ENCODE data around the gene PRG3. TPM values are rescaled to one million over a fixed set of nuclear protein-coding genes. Genes with fewer than 3 reads are reported as not detected.

The PRG3 gene
- polyA plus RNA-seq, 3 donors = not detected

DNA sequence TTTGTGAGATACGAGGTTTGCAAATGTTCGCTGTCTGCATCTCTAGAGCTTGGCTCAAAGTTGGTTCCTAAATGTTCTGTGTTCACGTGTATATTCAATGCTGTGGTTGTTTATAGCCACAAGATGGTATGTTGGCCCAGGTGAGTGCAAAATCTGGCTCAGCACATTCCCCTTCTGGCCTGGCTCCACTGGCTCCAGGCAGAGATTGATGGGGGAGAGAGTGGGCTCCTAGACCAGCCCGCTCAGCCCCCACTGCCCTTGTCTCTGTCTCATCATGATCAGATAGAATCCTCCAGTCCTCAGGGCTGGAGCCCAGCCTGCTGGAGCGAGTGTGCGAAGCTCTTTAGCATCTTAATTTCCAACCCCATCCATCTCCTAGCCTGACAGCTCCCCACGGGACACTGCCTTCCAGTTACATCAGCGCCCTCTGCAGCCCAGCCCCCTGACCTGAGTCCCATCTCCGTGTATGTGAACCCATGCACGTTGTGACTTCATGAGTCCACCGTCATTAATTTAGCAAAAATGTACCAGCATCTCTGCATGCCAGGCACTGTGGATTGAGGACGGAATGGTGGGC is 40.8 kb downstream of the PRG3 start:
- Mint-ChIP-seq H3K27ac (peak overlapping the region in 1 of 7 donors; percentile 59), H3K4me1 (peaks cover 10% of the 10 kb centered on the region), H3K4me3 (no peak overlapping the region), H3K36me3 (no peaks in the 10 kb centered on the region), H3K27me3 (ENCODE audit: low read depth in 3 of 3) (peaks cover 7 to 11% (median 8%) of the 10 kb centered on the region in 3 donors), H3K9me3 (peaks cover 0 to 2% (median 0%) of the 10 kb centered on the region in 7 donors)
- no peaks in the 10 kb centered on the region for H3K9me3 ChIP-seq (replicated peaks in 1 of 2; ENCODE audit: control insufficient read depth in 1 of 2, insufficient read depth in 1 of 2, low read length in 2 of 2)
- H3K79me2 ChIP-seq (ENCODE audit: insufficient read depth, low read length) = peaks cover 4% of the 10 kb centered on the region
- H3K9ac ChIP-seq (ENCODE audit: insufficient read depth, low read length, poor library complexity, severe bottlenecking) = no peak overlapping the region
- H3K4me2 ChIP-seq (replicated peaks; ENCODE audit: extremely low read depth, low read length, poor library complexity, severe bottlenecking) = no peak overlapping the region
- TF ChIP-seq, protein P1, sequence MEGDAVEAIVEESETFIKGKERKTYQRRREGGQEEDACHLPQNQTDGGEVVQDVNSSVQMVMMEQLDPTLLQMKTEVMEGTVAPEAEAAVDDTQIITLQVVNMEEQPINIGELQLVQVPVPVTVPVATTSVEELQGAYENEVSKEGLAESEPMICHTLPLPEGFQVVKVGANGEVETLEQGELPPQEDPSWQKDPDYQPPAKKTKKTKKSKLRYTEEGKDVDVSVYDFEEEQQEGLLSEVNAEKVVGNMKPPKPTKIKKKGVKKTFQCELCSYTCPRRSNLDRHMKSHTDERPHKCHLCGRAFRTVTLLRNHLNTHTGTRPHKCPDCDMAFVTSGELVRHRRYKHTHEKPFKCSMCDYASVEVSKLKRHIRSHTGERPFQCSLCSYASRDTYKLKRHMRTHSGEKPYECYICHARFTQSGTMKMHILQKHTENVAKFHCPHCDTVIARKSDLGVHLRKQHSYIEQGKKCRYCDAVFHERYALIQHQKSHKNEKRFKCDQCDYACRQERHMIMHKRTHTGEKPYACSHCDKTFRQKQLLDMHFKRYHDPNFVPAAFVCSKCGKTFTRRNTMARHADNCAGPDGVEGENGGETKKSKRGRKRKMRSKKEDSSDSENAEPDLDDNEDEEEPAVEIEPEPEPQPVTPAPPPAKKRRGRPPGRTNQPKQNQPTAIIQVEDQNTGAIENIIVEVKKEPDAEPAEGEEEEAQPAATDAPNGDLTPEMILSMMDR (IDR thresholded peaks at IDR 0.05) = no peak
- 56% methylated on average over 11 of the region's 12 CpGs for WGBS (ENCODE audit: insufficient coverage)
- DNase-seq = no peak
- peaks cover 9 to 11% of the 10 kb centered on the region in 2 donors for H3K4me1 ChIP-seq (ENCODE audit: control insufficient read depth in 1 of 2, insufficient read depth in 2 of 2, low read length in 2 of 2)
- H3K36me3 ChIP-seq (replicated peaks in 1 of 2; ENCODE audit: control insufficient read depth in 1 of 2, insufficient read depth in 2 of 2, low read length in 2 of 2) = no peaks in the 10 kb centered on the region
- no peaks in the 10 kb centered on the region for H4K20me1 ChIP-seq (ENCODE audit: insufficient read depth, low read length)
- no peak overlapping the region for H3K4me3 ChIP-seq (replicated peaks in 1 of 3; ENCODE audit: low read depth in 2 of 3, low read length in 3 of 3)
- no peak overlapping the region for H3K27ac ChIP-seq (ENCODE audit: low read depth in 1 of 2, low read length in 2 of 2)
- H3K27me3 ChIP-seq (ENCODE audit: control insufficient read depth in 2 of 2, insufficient read depth in 2 of 2, low read length in 2 of 2) = no peaks in the 10 kb centered on the region
- intact Hi-C loops (cut with micrococcal nuclease) = no loop called here
- no peak overlapping the region for H2AFZ ChIP-seq (ENCODE audit: insufficient read depth, low read depth, low read length, poor library complexity, severe bottlenecking)

DNA sequence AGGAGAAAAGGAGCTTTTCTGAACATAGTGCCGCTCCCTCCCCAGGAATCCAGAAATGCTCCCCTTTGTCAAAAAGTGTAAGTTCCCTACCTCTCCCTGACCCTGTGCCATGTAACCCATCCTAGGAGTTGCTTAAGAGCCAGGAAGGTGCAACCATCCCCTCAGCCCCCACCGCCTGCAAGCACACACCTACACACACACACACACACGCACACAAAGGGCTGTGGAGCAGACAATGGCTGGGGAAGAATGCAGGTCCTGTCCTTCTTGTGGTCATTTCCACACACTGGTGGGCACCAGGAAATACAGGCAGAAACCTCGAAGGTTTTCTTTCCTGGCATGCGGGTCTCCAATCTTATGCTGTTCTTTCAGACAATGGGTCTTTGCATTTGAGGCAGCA is 41.6 kb downstream of the PRG3 start:
- intact Hi-C loops (cut with micrococcal nuclease) = no loop called here
- TF ChIP-seq, protein P1 (IDR thresholded peaks at IDR 0.05) = no peak
- Mint-ChIP-seq H3K4me1 (peaks cover 18% of the 10 kb centered on the region), H3K27me3 (ENCODE audit: low read depth in 3 of 3) (peaks cover 7 to 11% (median 8%) of the 10 kb centered on the region in 3 donors), H3K27ac (no peak overlapping the region), H3K36me3 (no peaks in the 10 kb centered on the region), H3K9me3 (peaks cover 0 to 2% (median 0%) of the 10 kb centered on the region in 7 donors), H3K4me3 (no peak overlapping the region)
- Histone ChIP-seq H3K9ac (ENCODE audit: insufficient read depth, low read length, poor library complexity, severe bottlenecking) (no peak overlapping the region), H3K4me3 (replicated peaks in 1 of 3; ENCODE audit: low read depth in 2 of 3, low read length in 3 of 3) (no peak overlapping the region), H3K27ac (ENCODE audit: low read depth in 1 of 2, low read length in 2 of 2) (no peak overlapping the region), H4K20me1 (ENCODE audit: insufficient read depth, low read length) (no peaks in the 10 kb centered on the region), H3K79me2 (ENCODE audit: insufficient read depth, low read length) (peaks cover 12% of the 10 kb centered on the region), H2AFZ (ENCODE audit: insufficient read depth, low read depth, low read length, poor library complexity, severe bottlenecking) (no peak overlapping the region), H3K36me3 (replicated peaks in 1 of 2; ENCODE audit: control insufficient read depth in 1 of 2, insufficient read depth in 2 of 2, low read length in 2 of 2) (no peaks in the 10 kb centered on the region), H3K4me1 (ENCODE audit: control insufficient read depth in 1 of 2, insufficient read depth in 2 of 2, low read length in 2 of 2) (peaks cover 17 to 19% of the 10 kb centered on the region in 2 donors), H3K9me3 (replicated peaks in 1 of 2; ENCODE audit: control insufficient read depth in 1 of 2, insufficient read depth in 1 of 2, low read length in 2 of 2) (no peaks in the 10 kb centered on the region), H3K4me2 (replicated peaks; ENCODE audit: extremely low read depth, low read length, poor library complexity, severe bottlenecking) (no peak overlapping the region), H3K27me3 (ENCODE audit: control insufficient read depth in 2 of 2, insufficient read depth in 2 of 2, low read length in 2 of 2) (no peaks in the 10 kb centered on the region)
- no peak for DNase-seq
- 90% methylated on average over 5 of the region's 5 CpGs for WGBS (ENCODE audit: insufficient coverage)

All from CD14-positive monocyte (primary cell).